HepG2 (cell line): ENCODE data around the gene C3orf70. TPM values are rescaled to one million over a fixed set of nuclear protein-coding genes. Genes with fewer than 3 reads are reported as not detected.

Experiments used
- HDAC1 ChIP-seq: sonication (generic); formaldehyde crosslinking; IDR thresholded peaks from 2 replicates; pipeline ENCODE4 v1.5.1; 2020; ENCODE audit warnings: mild to moderate bottlenecking, missing genetic modification reagents
- KDM3A ChIP-seq: IDR thresholded peaks from 2 replicates; pipeline ENCODE4 v1.6.1; 2018; ENCODE audit warnings: low read depth, missing compliant biosample characterization
- MAFF ChIP-seq: IDR thresholded peaks from 2 replicates; pipeline ENCODE4 v1.6.1; 2011; ENCODE audit warnings: low read depth, low read length, improper control_type of control experiment
- MEF2D ChIP-seq: sonication (generic); formaldehyde crosslinking; IDR thresholded peaks from 2 replicates; pipeline ENCODE4 v1.5.1; 2020; ENCODE audit warnings: mild to moderate bottlenecking, missing genetic modification reagents
- NFATC3 ChIP-seq: sonication (generic); formaldehyde crosslinking; IDR thresholded peaks from 2 replicates; pipeline ENCODE4 v1.5.1; 2020; ENCODE audit warnings: mild to moderate bottlenecking, missing genetic modification reagents
- SMAD3 ChIP-seq: sonication (generic); formaldehyde crosslinking; IDR thresholded peaks from 2 replicates; pipeline ENCODE4 v1.4.0; 2020; ENCODE audit warnings: missing genetic modification reagents
- ZNF207 ChIP-seq: fragments of 450-650 bp; IDR thresholded peaks from 2 replicates; pipeline ENCODE4 v1.6.1; 2016; ENCODE audit warnings: antibody characterized with exemption, borderline replicate concordance
- ZSCAN31 ChIP-seq: sonication (generic); formaldehyde crosslinking; IDR thresholded peaks from 2 replicates; pipeline ENCODE4 v1.5.0; 2020; ENCODE audit warnings: low read depth, mild to moderate bottlenecking, missing genetic modification reagents
- polyA plus RNA-seq, 8 experiments: library from polyadenylated mRNA; depleted of rRNA in 3 of 8; stranded (reverse) in 7 of 8; unstranded in 1 of 8; fragments of >200 nt; fragmentation: Illumina TruSeq in 4 of 8; extraction: Trizol in 4 of 8; gene quantifications; 2 replicates each; pipeline versions ENCODE4 v1.2.1 to v1.2.3, GENCODE V29; 2011 to 2016; ENCODE audit warnings: low read depth in 4 of 8, missing spikeins in 1 of 8, mixed read lengths in 1 of 8; ENCODE audit not compliant: insufficient read depth in 1 of 8
- total RNA-seq, 5 experiments: library from RNA; depleted of rRNA; stranded (reverse); fragments of >200 nt; fragmentation: Illumina TruSeq; extraction: Trizol; gene quantifications; 2 replicates each; pipeline ENCODE4 v1.2.3, GENCODE V29; 2016; ENCODE audit warnings: low read depth in 1 of 5
- TF ChIP-seq, protein P1 (sequence below): sonication (generic); formaldehyde crosslinking; IDR thresholded peaks from 2 replicates; pipeline ENCODE4 v1.5.0; 2020; ENCODE audit warnings: mild to moderate bottlenecking, missing genetic modification reagents, borderline replicate concordance
- TF ChIP-seq, protein P2 (sequence below): IDR thresholded peaks from 2 replicates; pipeline ENCODE4 v1.4.0; 2020; ENCODE audit warnings: mild to moderate bottlenecking, missing genetic modification reagents
- TF ChIP-seq, protein P3 (sequence below): sonication (generic); formaldehyde crosslinking; IDR thresholded peaks from 2 replicates; pipeline ENCODE4 v1.5.1; 2020; ENCODE audit warnings: mild to moderate bottlenecking, missing genetic modification reagents, borderline replicate concordance

The C3orf70 gene
- total and polyA plus RNA-seq, 2 of the 13 experiments (the other 11 are each of a cell fraction or from before 2014, with no cell fraction given): 0.79 to 2.4 TPM

DNA sequence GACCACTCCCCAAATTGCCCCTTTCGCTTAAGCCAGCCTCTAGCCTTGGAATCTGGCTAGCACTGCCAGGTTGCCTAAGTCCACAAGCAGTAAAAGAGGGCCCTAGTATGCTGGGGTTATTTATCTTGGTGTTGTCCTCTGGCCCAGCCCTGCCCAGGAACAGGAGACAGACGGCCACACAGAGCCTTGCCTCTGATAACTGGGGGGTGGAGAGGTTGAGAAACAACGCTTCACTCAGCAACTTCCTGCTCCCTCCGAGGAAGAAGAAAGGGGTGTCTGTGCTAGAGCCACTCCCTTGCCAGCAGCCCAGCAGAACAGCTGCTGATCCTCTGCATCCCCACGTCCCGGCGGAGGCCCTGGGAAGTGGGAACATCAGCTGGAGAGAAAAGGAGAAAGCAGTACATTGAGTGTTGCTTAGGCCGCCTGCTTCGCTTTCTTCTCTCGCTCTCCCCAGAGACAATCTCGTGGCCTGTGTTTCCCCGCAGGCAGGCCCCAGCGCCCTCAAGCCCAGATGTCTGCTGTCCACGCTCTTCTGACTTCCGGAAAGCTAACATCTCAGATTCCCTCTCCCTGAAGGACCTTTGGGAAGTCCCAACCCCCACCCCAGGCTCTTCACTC is 22.6 kb upstream of the C3orf70 start (continued):
- TF ChIP-seq SMAD3 (0 out of 2 replicates have a peak, but pooled peaks have one; percentile 29), MEF2D (CRISPR knock-in tag) (0 out of 2 replicates have a peak, but pooled peaks have one; percentile 20), KDM3A (CRISPR knock-in tag) (peak; percentile 64; the same call in 1 of the 2 replicates), ZNF207 (no peak), ZSCAN31 (CRISPR knock-in tag) (no peak), MAFF (no peak), NFATC3 (CRISPR knock-in tag) (no peak), HDAC1 (peak; percentile 73)
- TF ChIP-seq, protein P1, sequence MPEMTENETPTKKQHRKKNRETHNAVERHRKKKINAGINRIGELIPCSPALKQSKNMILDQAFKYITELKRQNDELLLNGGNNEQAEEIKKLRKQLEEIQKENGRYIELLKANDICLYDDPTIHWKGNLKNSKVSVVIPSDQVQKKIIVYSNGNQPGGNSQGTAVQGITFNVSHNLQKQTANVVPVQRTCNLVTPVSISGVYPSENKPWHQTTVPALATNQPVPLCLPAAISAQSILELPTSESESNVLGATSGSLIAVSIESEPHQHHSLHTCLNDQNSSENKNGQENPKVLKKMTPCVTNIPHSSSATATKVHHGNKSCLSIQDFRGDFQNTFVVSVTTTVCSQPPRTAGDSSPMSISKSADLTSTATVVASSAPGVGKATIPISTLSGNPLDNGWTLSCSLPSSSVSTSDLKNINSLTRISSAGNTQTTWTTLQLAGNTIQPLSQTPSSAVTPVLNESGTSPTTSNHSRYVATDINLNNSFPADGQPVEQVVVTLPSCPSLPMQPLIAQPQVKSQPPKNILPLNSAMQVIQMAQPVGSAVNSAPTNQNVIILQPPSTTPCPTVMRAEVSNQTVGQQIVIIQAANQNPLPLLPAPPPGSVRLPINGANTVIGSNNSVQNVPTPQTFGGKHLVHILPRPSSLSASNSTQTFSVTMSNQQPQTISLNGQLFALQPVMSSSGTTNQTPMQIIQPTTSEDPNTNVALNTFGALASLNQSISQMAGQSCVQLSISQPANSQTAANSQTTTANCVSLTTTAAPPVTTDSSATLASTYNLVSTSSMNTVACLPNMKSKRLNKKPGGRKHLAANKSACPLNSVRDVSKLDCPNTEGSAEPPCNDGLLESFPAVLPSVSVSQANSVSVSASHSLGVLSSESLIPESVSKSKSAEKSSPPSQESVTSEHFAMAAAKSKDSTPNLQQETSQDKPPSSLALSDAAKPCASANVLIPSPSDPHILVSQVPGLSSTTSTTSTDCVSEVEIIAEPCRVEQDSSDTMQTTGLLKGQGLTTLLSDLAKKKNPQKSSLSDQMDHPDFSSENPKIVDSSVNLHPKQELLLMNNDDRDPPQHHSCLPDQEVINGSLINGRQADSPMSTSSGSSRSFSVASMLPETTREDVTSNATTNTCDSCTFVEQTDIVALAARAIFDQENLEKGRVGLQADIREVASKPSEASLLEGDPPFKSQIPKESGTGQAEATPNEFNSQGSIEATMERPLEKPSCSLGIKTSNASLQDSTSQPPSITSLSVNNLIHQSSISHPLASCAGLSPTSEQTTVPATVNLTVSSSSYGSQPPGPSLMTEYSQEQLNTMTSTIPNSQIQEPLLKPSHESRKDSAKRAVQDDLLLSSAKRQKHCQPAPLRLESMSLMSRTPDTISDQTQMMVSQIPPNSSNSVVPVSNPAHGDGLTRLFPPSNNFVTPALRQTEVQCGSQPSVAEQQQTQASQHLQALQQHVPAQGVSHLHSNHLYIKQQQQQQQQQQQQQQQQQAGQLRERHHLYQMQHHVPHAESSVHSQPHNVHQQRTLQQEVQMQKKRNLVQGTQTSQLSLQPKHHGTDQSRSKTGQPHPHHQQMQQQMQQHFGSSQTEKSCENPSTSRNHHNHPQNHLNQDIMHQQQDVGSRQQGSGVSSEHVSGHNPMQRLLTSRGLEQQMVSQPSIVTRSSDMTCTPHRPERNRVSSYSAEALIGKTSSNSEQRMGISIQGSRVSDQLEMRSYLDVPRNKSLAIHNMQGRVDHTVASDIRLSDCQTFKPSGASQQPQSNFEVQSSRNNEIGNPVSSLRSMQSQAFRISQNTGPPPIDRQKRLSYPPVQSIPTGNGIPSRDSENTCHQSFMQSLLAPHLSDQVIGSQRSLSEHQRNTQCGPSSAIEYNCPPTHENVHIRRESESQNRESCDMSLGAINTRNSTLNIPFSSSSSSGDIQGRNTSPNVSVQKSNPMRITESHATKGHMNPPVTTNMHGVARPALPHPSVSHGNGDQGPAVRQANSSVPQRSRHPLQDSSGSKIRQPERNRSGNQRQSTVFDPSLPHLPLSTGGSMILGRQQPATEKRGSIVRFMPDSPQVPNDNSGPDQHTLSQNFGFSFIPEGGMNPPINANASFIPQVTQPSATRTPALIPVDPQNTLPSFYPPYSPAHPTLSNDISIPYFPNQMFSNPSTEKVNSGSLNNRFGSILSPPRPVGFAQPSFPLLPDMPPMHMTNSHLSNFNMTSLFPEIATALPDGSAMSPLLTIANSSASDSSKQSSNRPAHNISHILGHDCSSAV: no peak
- TF ChIP-seq, protein P2, sequence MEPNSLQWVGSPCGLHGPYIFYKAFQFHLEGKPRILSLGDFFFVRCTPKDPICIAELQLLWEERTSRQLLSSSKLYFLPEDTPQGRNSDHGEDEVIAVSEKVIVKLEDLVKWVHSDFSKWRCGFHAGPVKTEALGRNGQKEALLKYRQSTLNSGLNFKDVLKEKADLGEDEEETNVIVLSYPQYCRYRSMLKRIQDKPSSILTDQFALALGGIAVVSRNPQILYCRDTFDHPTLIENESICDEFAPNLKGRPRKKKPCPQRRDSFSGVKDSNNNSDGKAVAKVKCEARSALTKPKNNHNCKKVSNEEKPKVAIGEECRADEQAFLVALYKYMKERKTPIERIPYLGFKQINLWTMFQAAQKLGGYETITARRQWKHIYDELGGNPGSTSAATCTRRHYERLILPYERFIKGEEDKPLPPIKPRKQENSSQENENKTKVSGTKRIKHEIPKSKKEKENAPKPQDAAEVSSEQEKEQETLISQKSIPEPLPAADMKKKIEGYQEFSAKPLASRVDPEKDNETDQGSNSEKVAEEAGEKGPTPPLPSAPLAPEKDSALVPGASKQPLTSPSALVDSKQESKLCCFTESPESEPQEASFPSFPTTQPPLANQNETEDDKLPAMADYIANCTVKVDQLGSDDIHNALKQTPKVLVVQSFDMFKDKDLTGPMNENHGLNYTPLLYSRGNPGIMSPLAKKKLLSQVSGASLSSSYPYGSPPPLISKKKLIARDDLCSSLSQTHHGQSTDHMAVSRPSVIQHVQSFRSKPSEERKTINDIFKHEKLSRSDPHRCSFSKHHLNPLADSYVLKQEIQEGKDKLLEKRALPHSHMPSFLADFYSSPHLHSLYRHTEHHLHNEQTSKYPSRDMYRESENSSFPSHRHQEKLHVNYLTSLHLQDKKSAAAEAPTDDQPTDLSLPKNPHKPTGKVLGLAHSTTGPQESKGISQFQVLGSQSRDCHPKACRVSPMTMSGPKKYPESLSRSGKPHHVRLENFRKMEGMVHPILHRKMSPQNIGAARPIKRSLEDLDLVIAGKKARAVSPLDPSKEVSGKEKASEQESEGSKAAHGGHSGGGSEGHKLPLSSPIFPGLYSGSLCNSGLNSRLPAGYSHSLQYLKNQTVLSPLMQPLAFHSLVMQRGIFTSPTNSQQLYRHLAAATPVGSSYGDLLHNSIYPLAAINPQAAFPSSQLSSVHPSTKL (CRISPR knock-in tag): peak; percentile 83
- TF ChIP-seq, protein P3, sequence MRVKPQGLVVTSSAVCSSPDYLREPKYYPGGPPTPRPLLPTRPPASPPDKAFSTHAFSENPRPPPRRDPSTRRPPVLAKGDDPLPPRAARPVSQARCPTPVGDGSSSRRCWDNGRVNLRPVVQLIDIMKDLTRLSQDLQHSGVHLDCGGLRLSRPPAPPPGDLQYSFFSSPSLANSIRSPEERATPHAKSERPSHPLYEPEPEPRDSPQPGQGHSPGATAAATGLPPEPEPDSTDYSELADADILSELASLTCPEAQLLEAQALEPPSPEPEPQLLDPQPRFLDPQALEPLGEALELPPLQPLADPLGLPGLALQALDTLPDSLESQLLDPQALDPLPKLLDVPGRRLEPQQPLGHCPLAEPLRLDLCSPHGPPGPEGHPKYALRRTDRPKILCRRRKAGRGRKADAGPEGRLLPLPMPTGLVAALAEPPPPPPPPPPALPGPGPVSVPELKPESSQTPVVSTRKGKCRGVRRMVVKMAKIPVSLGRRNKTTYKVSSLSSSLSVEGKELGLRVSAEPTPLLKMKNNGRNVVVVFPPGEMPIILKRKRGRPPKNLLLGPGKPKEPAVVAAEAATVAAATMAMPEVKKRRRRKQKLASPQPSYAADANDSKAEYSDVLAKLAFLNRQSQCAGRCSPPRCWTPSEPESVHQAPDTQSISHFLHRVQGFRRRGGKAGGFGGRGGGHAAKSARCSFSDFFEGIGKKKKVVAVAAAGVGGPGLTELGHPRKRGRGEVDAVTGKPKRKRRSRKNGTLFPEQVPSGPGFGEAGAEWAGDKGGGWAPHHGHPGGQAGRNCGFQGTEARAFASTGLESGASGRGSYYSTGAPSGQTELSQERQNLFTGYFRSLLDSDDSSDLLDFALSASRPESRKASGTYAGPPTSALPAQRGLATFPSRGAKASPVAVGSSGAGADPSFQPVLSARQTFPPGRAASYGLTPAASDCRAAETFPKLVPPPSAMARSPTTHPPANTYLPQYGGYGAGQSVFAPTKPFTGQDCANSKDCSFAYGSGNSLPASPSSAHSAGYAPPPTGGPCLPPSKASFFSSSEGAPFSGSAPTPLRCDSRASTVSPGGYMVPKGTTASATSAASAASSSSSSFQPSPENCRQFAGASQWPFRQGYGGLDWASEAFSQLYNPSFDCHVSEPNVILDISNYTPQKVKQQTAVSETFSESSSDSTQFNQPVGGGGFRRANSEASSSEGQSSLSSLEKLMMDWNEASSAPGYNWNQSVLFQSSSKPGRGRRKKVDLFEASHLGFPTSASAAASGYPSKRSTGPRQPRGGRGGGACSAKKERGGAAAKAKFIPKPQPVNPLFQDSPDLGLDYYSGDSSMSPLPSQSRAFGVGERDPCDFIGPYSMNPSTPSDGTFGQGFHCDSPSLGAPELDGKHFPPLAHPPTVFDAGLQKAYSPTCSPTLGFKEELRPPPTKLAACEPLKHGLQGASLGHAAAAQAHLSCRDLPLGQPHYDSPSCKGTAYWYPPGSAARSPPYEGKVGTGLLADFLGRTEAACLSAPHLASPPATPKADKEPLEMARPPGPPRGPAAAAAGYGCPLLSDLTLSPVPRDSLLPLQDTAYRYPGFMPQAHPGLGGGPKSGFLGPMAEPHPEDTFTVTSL: peak; percentile 50; the same call in 1 of the 2 replicates
